Measurements from ENCODE around the gene CHD8. TPM values are rescaled to one million over a fixed set of nuclear protein-coding genes. Genes with fewer than 3 reads are reported as not detected.

Gene CHD8
- total and polyA plus RNA-seq, 2 of the 4 experiments (the other 2 are of a cell fraction), result 32.1 to 55.0 TPM

DNA sequence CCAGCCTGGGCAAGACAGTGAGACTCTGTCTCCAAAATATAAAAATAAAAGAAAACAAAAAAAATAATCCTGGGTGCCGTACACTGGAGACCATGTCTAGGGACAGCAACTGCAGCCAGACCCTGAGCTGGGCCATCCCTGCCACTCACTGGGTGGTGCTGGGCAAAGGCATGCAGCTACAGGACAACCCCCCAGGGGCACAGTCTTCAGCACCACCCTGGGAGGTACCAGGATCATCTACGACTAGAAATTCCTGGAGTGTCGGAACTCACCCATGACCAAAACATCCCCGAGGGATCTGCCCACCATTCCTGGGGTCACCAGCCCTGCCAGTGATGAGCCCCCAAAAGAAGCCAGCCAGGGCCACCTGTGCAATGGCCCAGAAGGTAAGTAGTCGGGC lies 36.4 kb downstream of the CHD8 start:
- H4K91ac ChIP-seq (ENCODE audit: insufficient read depth, low read depth, low read length), result no peak overlapping the region
- H2BK15ac ChIP-seq (ENCODE audit: low read depth, low read length), result no peak overlapping the region
- H2AK9ac ChIP-seq (replicated peaks; ENCODE audit: low read depth, low read length, poor library complexity), result no peak overlapping the region
- TF ChIP-seq BHLHE40 (IDR thresholded peaks at IDR 0.05; ENCODE audit: low read depth, low read length), result no peak
- no peaks in the 10 kb centered on the region for H4K20me1 ChIP-seq (ENCODE audit: insufficient read depth, low read length)
- in situ Hi-C loops (cut with MboI; ENCODE audit: low sequenced_read_pairs) (loop anchor here (25.0 kb wide), 1 partner anchor 1057 kb away; no protein-coding TSS in a partner anchor), dilution Hi-C loops (cut with HindIII; ENCODE audit: low sequenced_read_pairs, unreplicated experiment) (no loop called here), intact Hi-C loops (cut with micrococcal nuclease) (no loop called here)
- H3K9me1 ChIP-seq (ENCODE audit: insufficient read depth, low read length), result no peaks in the 10 kb centered on the region
- no peaks in the 10 kb centered on the region for H3K27me3 ChIP-seq (ENCODE audit: control insufficient read depth, insufficient read depth, low read length)
- ChIA-PET POLR2A (ENCODE audit: unreplicated experiment) (no interaction called here), CTCF (no interaction called here)
- H3K14ac ChIP-seq (replicated peaks; ENCODE audit: low read depth, low read length), result no peak overlapping the region
- H3K23ac ChIP-seq (ENCODE audit: low read depth, low read length), result no peak overlapping the region
- H4K8ac ChIP-seq (ENCODE audit: low read depth in 2 of 2, low read length in 2 of 2), result no peak overlapping the region
- H3K36me3 ChIP-seq (ENCODE audit: control insufficient read depth, insufficient read depth, low read length), result peaks cover 50% of the 10 kb centered on the region
- H3K18ac ChIP-seq (ENCODE audit: low read depth, low read length), result no peak overlapping the region
- ATAC-seq (ENCODE audit: low read depth) (no peak), DNase-seq (no peak)
- H3K79me1 ChIP-seq (ENCODE audit: low read depth in 1 of 2, low read length in 2 of 2), result peaks cover 4% of the 10 kb centered on the region in 2 experiments; a peak in 2 of 4 replicates
- H3K9me3 ChIP-seq (ENCODE audit: control insufficient read depth, insufficient read depth, low read length), result no peaks in the 10 kb centered on the region
- no peak overlapping the region for H3K4me2 ChIP-seq (ENCODE audit: low read depth, low read length)
- no peak overlapping the region for H4K5ac ChIP-seq (ENCODE audit: low read depth, low read length)
- H2AK5ac ChIP-seq (ENCODE audit: low read depth, low read length), result no peak overlapping the region
- H2AFZ ChIP-seq (replicated peaks; ENCODE audit: low read length, poor library complexity), result no peak overlapping the region
- H3K27ac ChIP-seq (ENCODE audit: insufficient read depth, low read length), result no peak overlapping the region
- no peak overlapping the region for H3K56ac ChIP-seq (ENCODE audit: extremely low read depth, insufficient read depth, low read length)
- BruUV-seq (replicated peaks), result no TSS peak
- H3K4me3 ChIP-seq (ENCODE audit: insufficient read depth, low read depth, low read length), result no peak overlapping the region
- no peak overlapping the region for H2BK120ac ChIP-seq (ENCODE audit: low read depth, low read length)
- H3K9ac ChIP-seq (ENCODE audit: low read depth, low read length), result no peak overlapping the region
- no peaks in the 10 kb centered on the region for H3K4me1 ChIP-seq (ENCODE audit: control insufficient read depth, insufficient read depth, low read length)
- H2BK20ac ChIP-seq (ENCODE audit: low read depth, low read length), result no peak overlapping the region
- no peak overlapping the region for H3K4ac ChIP-seq (ENCODE audit: low read depth, low read length)
- WGBS, 2 experiments (ENCODE audit: extremely low coverage in 2 of 2, insufficient read length in 1 of 2), result no CpG with 5 or more reads among the region's 5 CpGs
- H2BK5ac ChIP-seq (ENCODE audit: low read depth, low read length, poor library complexity, severe bottlenecking), result no peak overlapping the region

All from IMR-90 (cell line).